Sigmoid colon (tissue), 3 donors: ENCODE measurements around the gene OR52D1.

ENCODE experiments used
- CTCF ChIP-seq, 4 experiments: fragments of 450-650 bp in 3 of 4; fragments of 200-600 bp in 1 of 4; IDR thresholded peaks; one replicate each; pipeline ENCODE4 v1.5.1; 2016 to 2019; ENCODE audit warnings: antibody characterized with exemption in 4 of 4, mild to moderate bottlenecking in 3 of 4, moderate library complexity in 2 of 4
- POLR2A ChIP-seq, 2 donors: fragments of 450-650 bp; IDR thresholded peaks; one replicate each; pipeline ENCODE4 v1.6.1; 2016; ENCODE audit warnings: antibody characterized with exemption in 2 of 2, mild to moderate bottlenecking in 2 of 2, moderate library complexity in 2 of 2

GRCh38 chr11:5505363-5506048 lies 17.0 kb downstream of the OR52D1 start:
- TF ChIP-seq CTCF (IDR thresholded peaks at IDR 0.05) = no peak
- no peak for TF ChIP-seq POLR2A (IDR thresholded peaks at IDR 0.05)
